KMS-11 (cell line): ENCODE data around the gene MYPN.

Experiments used
- H2AFZ ChIP-seq: fragments of 200-600 bp; sonication (generic); 2 replicates; pipeline ENCODE4 v1.6.1; 2016; ENCODE audit warnings: antibody characterized with exemption, mixed run types, low read depth
- H3K27ac ChIP-seq: fragments of 200-600 bp; sonication (generic); 2 replicates; pipeline ENCODE4 v1.6.1; 2016; ENCODE audit warnings: mild to moderate bottlenecking, mixed run types
- H3K27me3 ChIP-seq: fragments of 200-600 bp; sonication (generic); 2 replicates; pipeline ENCODE4 v1.6.1; 2017; ENCODE audit warnings: mild to moderate bottlenecking, low read depth, mixed run types, moderate library complexity; ENCODE audit not compliant: insufficient read depth
- H3K36me3 ChIP-seq: fragments of 200-600 bp; sonication (generic); 2 replicates; pipeline ENCODE4 v1.6.1; 2017; ENCODE audit warnings: mild to moderate bottlenecking, mixed run types; ENCODE audit not compliant: insufficient read depth
- H3K4me1 ChIP-seq: fragments of 200-600 bp; sonication (generic); 2 replicates; pipeline ENCODE4 v1.6.1; 2016; ENCODE audit warnings: mild to moderate bottlenecking, low read depth, mixed run types; ENCODE audit not compliant: poor library complexity, severe bottlenecking
- H3K4me2 ChIP-seq: fragments of 200-600 bp; sonication (generic); 2 replicates; pipeline ENCODE4 v1.7.0; 2016; ENCODE audit warnings: mild to moderate bottlenecking, mixed run types
- H3K4me3 ChIP-seq: fragments of 200-600 bp; sonication (generic); IDR thresholded peaks from 2 replicates; pipeline ENCODE4 v1.6.1; 2017; ENCODE audit warnings: low read depth, low read length, mixed read lengths; ENCODE audit not compliant: insufficient read depth
- H3K79me2 ChIP-seq: fragments of 200-600 bp; sonication (generic); 2 replicates; pipeline ENCODE4 v1.6.1; 2016; ENCODE audit warnings: low read depth, mixed run types; ENCODE audit not compliant: insufficient read depth
- H3K9ac ChIP-seq: fragments of 200-600 bp; sonication (generic); 2 replicates; pipeline ENCODE4 v1.6.1; 2016; ENCODE audit warnings: mild to moderate bottlenecking, mixed run types
- H4K20me1 ChIP-seq: fragments of 200-600 bp; sonication (generic); 2 replicates; pipeline ENCODE4 v1.6.1; 2016; ENCODE audit warnings: mild to moderate bottlenecking, mixed run types; ENCODE audit not compliant: insufficient read depth
- CTCF ChIP-seq: fragments of 200-600 bp; sonication (generic); conservative IDR thresholded peaks from 2 replicates; pipeline ENCODE4 v1.6.1; 2017; ENCODE audit warnings: low read depth, mild to moderate bottlenecking, antibody characterized with exemption, low read length, moderate library complexity, mixed read lengths

Gene MYPN

DNA sequence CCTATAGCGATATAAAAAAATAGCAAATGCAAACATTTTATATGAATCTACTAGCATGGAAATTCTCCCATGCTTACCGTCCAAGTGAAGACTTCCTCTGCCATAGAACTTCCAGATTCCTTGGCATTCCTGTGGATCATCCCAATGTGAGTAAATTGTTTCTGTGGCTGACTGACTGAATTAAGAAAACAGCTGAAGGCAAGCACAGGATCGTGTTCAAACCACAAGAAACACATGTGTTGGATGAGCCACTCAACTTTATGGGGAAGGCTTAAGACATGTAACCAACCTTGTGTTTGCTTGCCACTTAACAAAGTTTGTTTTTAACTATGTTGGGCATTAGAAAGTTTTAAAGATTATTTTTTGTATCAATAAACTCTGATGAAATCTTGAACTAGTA is 2.6 kb upstream of the MYPN start:
- no peak overlapping the region for H3K4me2 ChIP-seq
- H4K20me1 ChIP-seq: no peaks in the 10 kb centered on the region

DNA sequence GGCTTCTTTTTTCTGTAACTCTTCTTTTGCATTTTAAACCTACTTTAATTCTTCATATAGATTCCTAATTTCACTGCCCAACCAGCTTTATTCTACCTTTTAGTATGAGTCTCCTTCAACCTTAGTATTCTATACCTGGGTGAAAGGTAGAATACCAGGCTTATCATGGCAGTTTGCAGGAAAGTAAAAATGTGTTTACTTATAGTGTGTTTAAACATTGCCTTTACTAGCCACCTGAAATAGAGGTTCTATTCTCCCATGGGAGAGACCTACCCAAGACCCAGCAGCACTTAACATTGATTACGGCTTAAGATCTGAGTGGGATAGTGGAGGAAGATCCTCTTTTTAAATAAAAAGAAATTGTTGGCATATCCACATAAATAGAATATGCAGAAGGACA is 1.6 kb upstream of the MYPN start:
- Histone ChIP-seq H3K27ac (no peak overlapping the region), H3K4me1 (no peaks in the 10 kb centered on the region), H2AFZ (no peak overlapping the region), H3K9ac (no peak overlapping the region), H3K27me3 (no peaks in the 10 kb centered on the region), H3K79me2 (no peaks in the 10 kb centered on the region), H4K20me1 (no peaks in the 10 kb centered on the region), H3K4me3 (no peak overlapping the region), H3K36me3 (no peaks in the 10 kb centered on the region), H3K4me2 (no peak overlapping the region)
- no peak for TF ChIP-seq CTCF

More for the DNA sequence above, 2.6 kb upstream of the MYPN start:
- H3K27ac ChIP-seq: no peak overlapping the region
- H3K9ac ChIP-seq: no peak overlapping the region
- no peak overlapping the region for H2AFZ ChIP-seq
- no peak overlapping the region for H3K4me3 ChIP-seq
- H3K36me3 ChIP-seq: no peaks in the 10 kb centered on the region
- TF ChIP-seq CTCF: no peak
- H3K27me3 ChIP-seq: no peaks in the 10 kb centered on the region
- H3K4me1 ChIP-seq: no peaks in the 10 kb centered on the region
- H3K79me2 ChIP-seq: no peaks in the 10 kb centered on the region

DNA sequence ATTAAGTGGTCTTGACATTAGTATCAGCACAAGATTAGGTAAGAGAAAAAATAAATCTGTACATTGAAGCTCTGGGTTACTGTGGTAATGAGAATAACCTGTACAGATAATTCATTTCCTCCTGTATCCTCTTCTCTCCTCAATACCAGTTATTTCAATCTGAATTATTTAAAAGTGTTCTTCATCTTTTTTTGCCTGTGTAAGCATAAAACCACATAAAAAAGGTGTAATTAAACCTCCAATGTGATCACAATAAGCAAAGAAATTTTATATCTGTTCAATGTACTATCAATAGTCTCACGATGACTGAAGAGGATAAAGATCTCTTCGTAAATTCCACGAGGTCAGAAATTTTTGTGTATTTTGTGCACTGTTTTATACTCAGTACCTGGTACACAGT is 1.2 kb upstream of the MYPN start:
- Histone ChIP-seq H2AFZ (no peak overlapping the region), H3K4me1 (no peaks in the 10 kb centered on the region), H3K4me3 (no peak overlapping the region), H3K9ac (no peak overlapping the region), H3K27me3 (no peaks in the 10 kb centered on the region), H3K4me2 (no peak overlapping the region), H3K36me3 (no peaks in the 10 kb centered on the region), H4K20me1 (no peaks in the 10 kb centered on the region), H3K27ac (no peak overlapping the region), H3K79me2 (no peaks in the 10 kb centered on the region)
- TF ChIP-seq CTCF: no peak

GRCh38 chr10:68108653-68109052 is 635 bp upstream of the MYPN start:
- no peak overlapping the region for H3K4me2 ChIP-seq
- H3K4me3 ChIP-seq: no peak overlapping the region
- no peak overlapping the region for H3K9ac ChIP-seq
- no peaks in the 10 kb centered on the region for H3K36me3 ChIP-seq
- H3K27me3 ChIP-seq: no peaks in the 10 kb centered on the region
- H3K4me1 ChIP-seq: no peaks in the 10 kb centered on the region
- TF ChIP-seq CTCF: no peak
- no peak overlapping the region for H3K27ac ChIP-seq
- no peaks in the 10 kb centered on the region for H4K20me1 ChIP-seq
- no peak overlapping the region for H2AFZ ChIP-seq
- no peaks in the 10 kb centered on the region for H3K79me2 ChIP-seq

DNA sequence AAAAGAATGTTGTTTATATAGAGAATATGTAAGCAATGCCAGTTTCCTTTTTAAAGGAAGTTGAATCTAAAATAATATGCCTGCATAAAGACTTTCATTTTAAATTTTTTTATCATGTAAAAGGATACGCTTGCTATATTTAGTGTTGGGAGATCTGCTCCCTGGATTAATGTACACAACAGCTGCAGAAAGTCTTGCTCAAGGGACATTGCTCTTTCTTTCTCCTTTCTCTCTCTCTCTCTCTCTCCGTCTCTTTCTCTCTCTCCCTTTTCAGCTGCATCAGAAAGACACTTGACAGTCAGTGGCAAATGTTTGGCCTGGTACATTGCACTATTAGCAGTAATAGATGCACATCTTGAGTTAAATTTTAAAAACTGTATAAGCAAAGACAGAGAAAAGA is 739 bp downstream of the MYPN start:
- H3K36me3 ChIP-seq: no peaks in the 10 kb centered on the region
- no peaks in the 10 kb centered on the region for H3K4me1 ChIP-seq
- H3K4me2 ChIP-seq: no peak overlapping the region
- no peaks in the 10 kb centered on the region for H3K27me3 ChIP-seq
- H3K27ac ChIP-seq: no peak overlapping the region
- no peak overlapping the region for H3K4me3 ChIP-seq
- H2AFZ ChIP-seq: no peak overlapping the region
- no peak for TF ChIP-seq CTCF
- H4K20me1 ChIP-seq: no peaks in the 10 kb centered on the region
- H3K9ac ChIP-seq: no peak overlapping the region
- no peaks in the 10 kb centered on the region for H3K79me2 ChIP-seq
